ENCODE data around the gene MAN2B1. TPM values are rescaled to one million over a fixed set of nuclear protein-coding genes. Genes with fewer than 3 reads are reported as not detected.

MAN2B1 gene
- total RNA-seq: 51.4 and 57.1 TPM in 2 replicates

GRCh38 chr19:12666265-12667048, at the start of gene MAN2B1, which contains the start of gene WDR83:
TSS of gene MAN2B1 (minus strand) at chr19:12666742. CDS start at chr19:12666701, 41 bp downstream.
TSS of gene WDR83 (plus strand) at chr19:12666807. CDS start at chr19:12669791, 2,984 bp downstream.

GRCh38 chr19:12696366-12697335, 30.1 kb upstream of the MAN2B1 start, which contains the start of gene FBXW9:
TSS of gene FBXW9 (minus strand) at chr19:12696631. CDS start at chr19:12696581, 50 bp downstream.

DNA sequence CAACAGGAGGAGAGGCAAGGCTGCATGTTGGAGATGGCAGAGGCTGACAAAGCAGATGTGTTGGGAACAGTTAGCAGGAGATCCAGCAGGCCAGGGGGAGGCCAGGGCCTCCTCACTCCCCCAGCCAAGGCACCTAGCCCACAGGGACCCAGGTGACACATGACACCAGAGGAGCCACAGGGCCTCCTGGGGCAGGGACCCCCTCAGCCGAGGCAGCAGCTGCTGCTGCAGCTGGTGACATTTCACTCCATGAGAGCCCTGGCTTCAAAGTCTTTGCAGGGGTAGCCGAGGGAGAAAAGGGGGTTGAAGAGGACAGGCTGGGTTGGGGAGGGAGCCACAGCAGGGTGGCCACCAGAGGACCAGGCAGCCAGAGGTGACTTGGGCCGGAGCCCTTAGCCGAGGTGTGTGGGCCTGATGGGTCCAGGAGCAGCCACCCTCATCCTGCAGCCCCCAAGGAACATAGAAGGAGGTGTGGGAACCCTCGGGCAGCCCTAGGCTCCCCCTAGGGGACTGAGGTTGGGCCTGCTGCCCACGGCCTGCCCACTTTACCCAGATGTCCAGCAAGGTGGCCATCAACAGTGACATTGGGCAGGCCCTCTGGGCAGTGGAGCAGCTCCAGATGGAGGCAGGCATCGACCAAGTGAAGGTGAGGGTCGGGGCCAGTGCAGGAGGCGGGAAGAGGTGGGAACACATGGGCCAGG, 21.1 kb upstream of the MAN2B1 start, which contains the start of gene GNG14:
GNG14 (plus strand) TSS at position 503 of the 701 bp plus-strand sequence; CDS start at position 554, 51 bp downstream.

GRCh38 chr19:12681074-12681987, 14.8 kb upstream of the MAN2B1 start, which contains the start of gene DHPS:
TSS of gene DHPS (minus strand) at chr19:12681880. CDS start at chr19:12681766, 114 bp downstream.

GRCh38 chr19:12610540-12611360, 55.8 kb downstream of the MAN2B1 start, which contains the start of the genes ZNF490 and ZNF791:
TSS of gene ZNF490 (minus strand) at chr19:12610813. CDS start at chr19:12610680, 133 bp downstream.
TSS of gene ZNF791 (plus strand) at chr19:12610920. CDS start at chr19:12611080, 160 bp downstream.

Other genes with a start within 250 kb of the MAN2B1 start
- gene ZNF443, start 225.7 kb downstream of the MAN2B1 start, total RNA-seq: 5.5 and 7.2 TPM in 2 replicates
- gene ZNF709, start 181.9 kb downstream of the MAN2B1 start, total RNA-seq: 3.5 and 5.0 TPM in 2 replicates
- 9.1 and 12.0 TPM in 2 replicates for gene ZNF564, start 115.3 kb downstream of the MAN2B1 start, total RNA-seq
- 7.4 and 8.1 TPM in 2 replicates for gene ZNF490, start 55.9 kb downstream of the MAN2B1 start, total RNA-seq
- gene ZNF791, start 55.8 kb downstream of the MAN2B1 start, total RNA-seq: 13.8 and 14.4 TPM in 2 replicates
- 7.8 and 7.9 TPM in 2 replicates for gene WDR83, start 65 bp upstream of the MAN2B1 start, total RNA-seq
- 47.4 and 47.6 TPM in 2 replicates for gene DHPS, start 15.1 kb upstream of the MAN2B1 start, total RNA-seq
- not detected in 2 replicates for gene GNG14, start 21.3 kb upstream of the MAN2B1 start, total RNA-seq
- 3.5 and 6.4 TPM in 2 replicates for gene FBXW9, start 29.9 kb upstream of the MAN2B1 start, total RNA-seq
- 18.7 and 20.4 TPM in 2 replicates for gene TNPO2, start 57.2 kb upstream of the MAN2B1 start, total RNA-seq
- 170 and 174 TPM in 2 replicates for gene TRIR, start 67.9 kb upstream of the MAN2B1 start, total RNA-seq
- 77.6 and 85.5 TPM in 2 replicates for gene GET3, start 70.8 kb upstream of the MAN2B1 start, total RNA-seq
- not detected in 2 replicates for gene BEST2, start 85.0 kb upstream of the MAN2B1 start, total RNA-seq
- 9.7 and 10.6 TPM in 2 replicates for gene HOOK2, start 108.8 kb upstream of the MAN2B1 start, total RNA-seq
- 149 and 187 TPM in 2 replicates for gene JUNB, start 124.7 kb upstream of the MAN2B1 start, total RNA-seq
- 170 and 189 TPM in 2 replicates for gene PRDX2, start 135.1 kb upstream of the MAN2B1 start, total RNA-seq
- gene THSD8, start 135.3 kb upstream of the MAN2B1 start, total RNA-seq: not detected in 2 replicates
- gene RNASEH2A, start 139.8 kb upstream of the MAN2B1 start, total RNA-seq: 8.3 and 10.6 TPM in 2 replicates
- not detected in 2 replicates for gene RTBDN, start 167.8 kb upstream of the MAN2B1 start, total RNA-seq
- 0.76 and 1.2 TPM in 2 replicates for gene MAST1, start 171.8 kb upstream of the MAN2B1 start, total RNA-seq
- 27.9 and 30.7 TPM in 2 replicates for gene DNASE2, start 214.7 kb upstream of the MAN2B1 start, total RNA-seq
- gene KLF1, start 220.5 kb upstream of the MAN2B1 start, total RNA-seq: 0.09 TPM in 1 of 2 replicates, not detected in the other
- gene GCDH, start 224.4 kb upstream of the MAN2B1 start, total RNA-seq: 19.4 and 19.8 TPM in 2 replicates

Data from dermis lymphatic vessel endothelial cell (primary cell).